Smooth muscle cell (in vitro differentiated cells): ENCODE data around the gene CXCL6. TPM values are rescaled to one million over a fixed set of nuclear protein-coding genes. Genes with fewer than 3 reads are reported as not detected.

Experiments
- DNase-seq: peaks from one replicate; lab custom pipeline; 2025; ENCODE audit not compliant: unreplicated experiment; lab: John Stamatoyannopoulos, UW
- H2AFZ ChIP-seq: fragments of 200-600 bp; sonication (generic); 2 replicates; pipeline ENCODE4 v1.6.0; 2016; ENCODE audit warnings: antibody characterized with exemption, low read depth, mild to moderate bottlenecking
- H3F3A ChIP-seq: fragments of 200-600 bp; sonication (generic); 2 replicates; pipeline ENCODE4 v1.6.0; 2017; ENCODE audit warnings: antibody characterized with exemption, low read depth
- H3K27ac ChIP-seq: fragments of 200-600 bp; sonication (generic); 2 replicates; pipeline ENCODE4 v1.5.1; 2016; ENCODE audit warnings: low read depth, mild to moderate bottlenecking
- H3K27me3 ChIP-seq: fragments of 200-600 bp; sonication (generic); 2 replicates; pipeline ENCODE4 v1.6.1; 2016; ENCODE audit warnings: low read depth, mild to moderate bottlenecking
- H3K36me3 ChIP-seq: fragments of 200-600 bp; sonication (generic); 2 replicates; pipeline ENCODE4 v1.5.1; 2016; ENCODE audit warnings: low read depth
- H3K4me1 ChIP-seq: fragments of 200-600 bp; sonication (generic); 2 replicates; pipeline ENCODE4 v1.5.1; 2016; ENCODE audit warnings: low read depth
- H3K4me2 ChIP-seq: fragments of 200-600 bp; sonication (generic); 2 replicates; pipeline ENCODE4 v1.6.0; 2016; ENCODE audit warnings: mild to moderate bottlenecking
- H3K4me3 ChIP-seq: fragments of 200-600 bp; sonication (generic); 2 replicates; pipeline ENCODE4 v1.5.1; 2016; ENCODE audit warnings: mild to moderate bottlenecking
- H3K79me2 ChIP-seq: fragments of 200-600 bp; sonication (generic); 2 replicates; pipeline ENCODE4 v1.6.0; 2016; ENCODE audit warnings: low read depth, mild to moderate bottlenecking
- H3K9ac ChIP-seq: fragments of 200-600 bp; sonication (generic); 2 replicates; pipeline ENCODE4 v1.6.0; 2016; ENCODE audit warnings: low read depth
- H3K9me3 ChIP-seq: fragments of 200-600 bp; sonication (generic); replicated peaks from 2 replicates; pipeline ENCODE4 v1.5.1; 2016; ENCODE audit warnings: low read depth
- H4K20me1 ChIP-seq: fragments of 200-600 bp; sonication (generic); 2 replicates; pipeline ENCODE4 v1.6.0; 2016; ENCODE audit warnings: low read depth
- WGBS: methylation state at CpG from one replicate; pipeline ENCODE4 v1.1.7; 2016; ENCODE audit warnings: low lambda C conversion rate; 5-methylcytosine and 5-hydroxymethylcytosine counted together
- polyA plus RNA-seq: library from polyadenylated mRNA; unstranded; fragments of >200 nt; fragmentation: Nextera tagmentation; extraction: Ambion mirVana; gene quantifications from 2 replicates; pipeline ENCODE4 v1.2.1, GENCODE V29; 2016
- total RNA-seq: library from RNA; depleted of rRNA; stranded (reverse); fragments of >200 nt; gene quantifications from 2 replicates; pipeline ENCODE4 v1.2.3, GENCODE V29; 2014
- TF ChIP-seq, protein P1 (sequence below): fragments of 200-600 bp; sonication (generic); IDR thresholded peaks from 2 replicates; pipeline ENCODE4 v1.5.1; 2017; ENCODE audit warnings: borderline replicate concordance, mild to moderate bottlenecking, antibody characterized with exemption; ENCODE audit not compliant: insufficient read depth, poor library complexity, severe bottlenecking

Gene CXCL6
- total and polyA plus RNA-seq, 2 experiments from 2014 or later: 30.6 to 31.7 TPM

DNA sequence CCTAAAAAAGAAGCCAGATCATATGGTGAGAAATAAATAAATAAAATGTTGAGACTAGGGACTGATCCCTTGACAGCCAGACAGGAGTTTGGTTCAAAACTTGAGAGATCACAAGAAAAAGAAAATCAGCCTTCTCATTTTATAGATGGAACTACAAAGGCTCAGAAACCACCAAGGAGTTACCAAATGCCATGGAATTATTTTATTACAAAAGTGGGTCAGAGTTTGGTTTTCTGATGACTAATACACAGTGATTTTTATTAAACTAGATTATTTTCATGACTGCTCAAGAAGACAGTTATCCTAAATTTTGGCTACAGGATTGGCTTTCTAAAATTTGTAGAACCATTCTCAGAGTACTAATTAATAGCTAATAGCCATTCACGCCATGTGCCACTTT is 38.9 kb downstream of the CXCL6 start:
- H3K4me3 ChIP-seq: no peak overlapping the region

DNA sequence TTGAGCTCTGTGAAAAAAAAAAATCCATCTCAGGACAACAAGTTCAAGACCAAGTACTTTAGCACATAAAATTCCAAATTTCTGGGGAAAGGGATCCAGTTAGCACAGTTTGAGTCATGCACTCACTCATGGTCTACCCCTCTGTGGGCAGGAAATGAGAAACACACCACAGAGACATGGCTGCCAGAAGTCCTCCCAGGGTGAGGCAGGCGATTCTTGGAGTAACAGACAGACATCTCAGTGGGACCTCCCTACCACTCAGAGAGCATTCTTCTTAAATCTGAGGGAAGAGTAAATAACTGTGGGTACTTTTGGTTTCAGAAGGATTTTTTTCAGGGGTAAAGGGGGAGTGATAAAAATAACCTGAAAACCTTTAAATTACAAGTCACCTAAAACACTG is 46.8 kb downstream of the CXCL6 start:
- Histone ChIP-seq H3K4me2 (peak overlapping the region; percentile 27), H3K9ac (no peak overlapping the region), H3K4me1 (no peaks in the 10 kb centered on the region), H4K20me1 (no peaks in the 10 kb centered on the region), H3K36me3 (no peaks in the 10 kb centered on the region), H2AFZ (no peak overlapping the region), H3K9me3 (no peaks in the 10 kb centered on the region), H3F3A (no peaks in the 10 kb centered on the region), H3K27ac (no peak overlapping the region), H3K79me2 (no peaks in the 10 kb centered on the region), H3K27me3 (peaks cover 39% of the 10 kb centered on the region), H3K4me3 (no peak overlapping the region)
- WGBS: 71% methylated on average over 1 of the region's 1 CpG
- DNase-seq: no peak
- TF ChIP-seq, protein P1, sequence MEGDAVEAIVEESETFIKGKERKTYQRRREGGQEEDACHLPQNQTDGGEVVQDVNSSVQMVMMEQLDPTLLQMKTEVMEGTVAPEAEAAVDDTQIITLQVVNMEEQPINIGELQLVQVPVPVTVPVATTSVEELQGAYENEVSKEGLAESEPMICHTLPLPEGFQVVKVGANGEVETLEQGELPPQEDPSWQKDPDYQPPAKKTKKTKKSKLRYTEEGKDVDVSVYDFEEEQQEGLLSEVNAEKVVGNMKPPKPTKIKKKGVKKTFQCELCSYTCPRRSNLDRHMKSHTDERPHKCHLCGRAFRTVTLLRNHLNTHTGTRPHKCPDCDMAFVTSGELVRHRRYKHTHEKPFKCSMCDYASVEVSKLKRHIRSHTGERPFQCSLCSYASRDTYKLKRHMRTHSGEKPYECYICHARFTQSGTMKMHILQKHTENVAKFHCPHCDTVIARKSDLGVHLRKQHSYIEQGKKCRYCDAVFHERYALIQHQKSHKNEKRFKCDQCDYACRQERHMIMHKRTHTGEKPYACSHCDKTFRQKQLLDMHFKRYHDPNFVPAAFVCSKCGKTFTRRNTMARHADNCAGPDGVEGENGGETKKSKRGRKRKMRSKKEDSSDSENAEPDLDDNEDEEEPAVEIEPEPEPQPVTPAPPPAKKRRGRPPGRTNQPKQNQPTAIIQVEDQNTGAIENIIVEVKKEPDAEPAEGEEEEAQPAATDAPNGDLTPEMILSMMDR: no peak

More for the DNA sequence above, 38.9 kb downstream of the CXCL6 start:
- Histone ChIP-seq H3K9ac (no peak overlapping the region), H3K4me2 (no peak overlapping the region), H3K27ac (peak overlapping the region; percentile 6), H3K36me3 (no peaks in the 10 kb centered on the region), H3K27me3 (peaks cover 23% of the 10 kb centered on the region), H3K79me2 (no peaks in the 10 kb centered on the region), H3K9me3 (no peaks in the 10 kb centered on the region), H3F3A (no peaks in the 10 kb centered on the region), H3K4me1 (no peaks in the 10 kb centered on the region), H4K20me1 (no peaks in the 10 kb centered on the region), H2AFZ (no peak overlapping the region)
- no peak for DNase-seq
- TF ChIP-seq, protein P1: no peak
- WGBS: 93% methylated on average over 1 of the region's 1 CpG

DNA sequence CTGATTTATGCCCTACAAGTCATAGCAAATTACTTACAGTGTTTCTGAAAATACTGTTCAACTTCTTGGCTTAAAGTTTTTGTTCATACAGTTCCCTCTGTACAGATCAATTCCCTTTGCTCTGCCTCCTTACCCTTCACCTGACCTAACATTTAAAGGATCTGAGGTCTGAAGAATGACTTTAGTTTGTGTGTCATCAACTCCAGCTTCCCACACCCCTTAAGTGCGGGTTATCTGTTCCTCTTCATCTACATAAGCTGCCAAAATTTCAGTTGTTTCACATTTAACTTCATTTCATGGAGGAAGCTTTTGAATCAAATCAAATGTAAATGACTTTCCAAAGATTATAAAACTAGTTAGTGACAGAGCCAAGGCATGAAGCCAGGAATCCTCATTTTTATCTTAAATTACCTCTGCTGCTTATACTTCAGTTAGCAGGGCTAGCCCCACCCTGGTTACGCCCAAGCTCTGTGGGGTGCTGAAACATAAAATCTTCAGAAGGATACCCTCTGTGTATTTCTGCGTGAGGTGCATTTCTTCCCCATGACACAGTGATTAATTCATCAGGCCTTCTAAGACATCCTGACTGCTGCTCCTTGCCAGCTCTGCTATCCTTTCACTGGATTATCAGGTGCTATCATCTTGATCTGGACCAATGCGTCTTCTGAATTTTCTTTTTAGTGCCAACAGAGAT is 49.2 kb downstream of the CXCL6 start:
- no peaks in the 10 kb centered on the region for H3F3A ChIP-seq
- no peaks in the 10 kb centered on the region for H4K20me1 ChIP-seq
- H3K79me2 ChIP-seq: no peaks in the 10 kb centered on the region
- H3K27ac ChIP-seq: no peak overlapping the region
- no peaks in the 10 kb centered on the region for H3K4me1 ChIP-seq
- DNase-seq: no peak
- H3K27me3 ChIP-seq: peaks cover 56% of the 10 kb centered on the region
- WGBS: 88% methylated on average over 4 of the region's 4 CpGs
- H2AFZ ChIP-seq: no peak overlapping the region
- H3K9me3 ChIP-seq: no peaks in the 10 kb centered on the region
- H3K4me3 ChIP-seq: no peak overlapping the region
- H3K4me2 ChIP-seq: no peak overlapping the region
- H3K9ac ChIP-seq: no peak overlapping the region
- TF ChIP-seq, protein P1: no peak
- H3K36me3 ChIP-seq: no peaks in the 10 kb centered on the region

Other genes with a start within 250 kb of the CXCL6 start
- 0.09 TPM in 1 of 2 replicates, not detected in the other for gene RASSF6, start 216.2 kb upstream of the CXCL6 start, total RNA-seq
- gene RASSF6, start 216.2 kb upstream of the CXCL6 start, polyA plus RNA-seq: 0.28 TPM in 1 of 2 replicates, not detected in the other
- 28.7 and 37.9 TPM in 2 replicates for gene CXCL8, start 96.1 kb upstream of the CXCL6 start, total RNA-seq
- 8.7 and 10.2 TPM in 2 replicates for gene CXCL8, start 96.1 kb upstream of the CXCL6 start, polyA plus RNA-seq
- not detected in 2 replicates for gene PF4V1, start 16.6 kb downstream of the CXCL6 start, total RNA-seq
- gene PF4V1, start 16.6 kb downstream of the CXCL6 start, polyA plus RNA-seq: 0.35 TPM in 1 of 2 replicates, not detected in the other
- 6.4 and 20.9 TPM in 2 replicates for gene CXCL1, start 32.7 kb downstream of the CXCL6 start, total RNA-seq
- gene CXCL1, start 32.7 kb downstream of the CXCL6 start, polyA plus RNA-seq: 23.2 and 39.7 TPM in 2 replicates
- gene PF4, start 145.3 kb downstream of the CXCL6 start, total RNA-seq: 2.3 TPM in 1 of 2 replicates, not detected in the other
- gene PF4, start 145.3 kb downstream of the CXCL6 start, polyA plus RNA-seq: 1.9 and 5.8 TPM in 2 replicates
- not detected in 2 replicates for gene PPBP, start 151.5 kb downstream of the CXCL6 start, total RNA-seq
- 0.26 TPM in 1 of 2 replicates, not detected in the other for gene PPBP, start 151.5 kb downstream of the CXCL6 start, polyA plus RNA-seq
- 2.8 and 3.7 TPM in 2 replicates for gene CXCL5, start 162.0 kb downstream of the CXCL6 start, total RNA-seq
- 2.5 and 4.2 TPM in 2 replicates for gene CXCL5, start 162.0 kb downstream of the CXCL6 start, polyA plus RNA-seq
- 0.63 and 1.6 TPM in 2 replicates for gene CXCL3, start 202.0 kb downstream of the CXCL6 start, total RNA-seq
- 3.2 and 5.6 TPM in 2 replicates for gene CXCL3, start 202.0 kb downstream of the CXCL6 start, polyA plus RNA-seq